Loucy (cell line): ENCODE results near the gene VPS18.

ENCODE experiments used
- EZH2phosphoT487 ChIP-seq: fragments of 200-600 bp; IDR thresholded peaks from 2 replicates; pipeline ENCODE4 v1.6.1; 2018; ENCODE audit warnings: antibody characterized with exemption, mild to moderate bottlenecking, moderate library complexity, borderline replicate concordance
- TF ChIP-seq, protein P1 (sequence below): fragments of 200-600 bp; sonication (generic); conservative IDR thresholded peaks from 2 replicates; pipeline ENCODE4 v1.5.1; 2014; ENCODE audit warnings: mild to moderate bottlenecking, antibody characterized with exemption, low read length

- TF ChIP-seq, protein P1, sequence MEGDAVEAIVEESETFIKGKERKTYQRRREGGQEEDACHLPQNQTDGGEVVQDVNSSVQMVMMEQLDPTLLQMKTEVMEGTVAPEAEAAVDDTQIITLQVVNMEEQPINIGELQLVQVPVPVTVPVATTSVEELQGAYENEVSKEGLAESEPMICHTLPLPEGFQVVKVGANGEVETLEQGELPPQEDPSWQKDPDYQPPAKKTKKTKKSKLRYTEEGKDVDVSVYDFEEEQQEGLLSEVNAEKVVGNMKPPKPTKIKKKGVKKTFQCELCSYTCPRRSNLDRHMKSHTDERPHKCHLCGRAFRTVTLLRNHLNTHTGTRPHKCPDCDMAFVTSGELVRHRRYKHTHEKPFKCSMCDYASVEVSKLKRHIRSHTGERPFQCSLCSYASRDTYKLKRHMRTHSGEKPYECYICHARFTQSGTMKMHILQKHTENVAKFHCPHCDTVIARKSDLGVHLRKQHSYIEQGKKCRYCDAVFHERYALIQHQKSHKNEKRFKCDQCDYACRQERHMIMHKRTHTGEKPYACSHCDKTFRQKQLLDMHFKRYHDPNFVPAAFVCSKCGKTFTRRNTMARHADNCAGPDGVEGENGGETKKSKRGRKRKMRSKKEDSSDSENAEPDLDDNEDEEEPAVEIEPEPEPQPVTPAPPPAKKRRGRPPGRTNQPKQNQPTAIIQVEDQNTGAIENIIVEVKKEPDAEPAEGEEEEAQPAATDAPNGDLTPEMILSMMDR, result no peak
- TF ChIP-seq EZH2phosphoT487, result no peak
Observed at GRCh38 chr15:40863660-40864270, 30.5 kb upstream of the VPS18 start.
